Measurements from ENCODE around the gene ZNF384. TPM values are rescaled to one million over a fixed set of nuclear protein-coding genes. Genes with fewer than 3 reads are reported as not detected.
"Not testable (repeated sequence)": the region's sequence is repeated elsewhere in the genome, so short reads cannot be mapped to it uniquely, and the experiment has no call there.

The ZNF384 gene
- 14.7 and 18.9 TPM in 2 replicates for total RNA-seq (2014; rRNA removed; shearing (Covaris generic))
- polyA plus RNA-seq (2014; cell fraction: nucleus; rRNA removed) = 31.2 and 37.6 TPM in 2 replicates

GRCh38 chr12:6688999-6689882 is at the start of gene ZNF384:
TSS of gene ZNF384 (minus strand) at chr12:6689375. CDS start at chr12:6679520, 9,855 bp downstream.
- DNase-seq (ENCODE audit: extremely low read depth, low read depth) = peak; percentile 96

- DNase-seq (ENCODE audit: extremely low read depth, low read depth) = no peak
These were observed 47.6 kb upstream of the ZNF384 start for GRCh38 chr12:6736754-6737153.

- DNase-seq (ENCODE audit: extremely low read depth, low read depth) = peak; percentile 44
These were observed 46.4 kb upstream of the ZNF384 start for GRCh38 chr12:6735448-6736191.

- no peak for DNase-seq (ENCODE audit: extremely low read depth, low read depth)
These were observed 45.6 kb upstream of the ZNF384 start for GRCh38 chr12:6734506-6735387.

- DNase-seq (ENCODE audit: extremely low read depth, low read depth) = no peak
These were observed 41.0 kb upstream of the ZNF384 start for GRCh38 chr12:6730169-6730568.

- no peak for DNase-seq (ENCODE audit: extremely low read depth, low read depth)
These were observed 40.0 kb upstream of the ZNF384 start for GRCh38 chr12:6729186-6729585.

GRCh38 chr12:6725350-6725749 is 36.2 kb upstream of the ZNF384 start:
- no peak for DNase-seq (ENCODE audit: extremely low read depth, low read depth)

- no peak for DNase-seq (ENCODE audit: extremely low read depth, low read depth)
These were observed 35.2 kb upstream of the ZNF384 start for GRCh38 chr12:6724409-6724797.

GRCh38 chr12:6723607-6724408 is 34.6 kb upstream of the ZNF384 start, which contains the start of gene COPS7A:
TSS of gene COPS7A (plus strand) at chr12:6724046. CDS start at chr12:6724657, 611 bp downstream.
- peak; percentile 92 for DNase-seq (ENCODE audit: extremely low read depth, low read depth)

GRCh38 chr12:6722863-6723262 is 33.7 kb upstream of the ZNF384 start:
- DNase-seq (ENCODE audit: extremely low read depth, low read depth) = no peak

GRCh38 chr12:6716874-6717437 is 27.8 kb upstream of the ZNF384 start:
- no peak for DNase-seq (ENCODE audit: extremely low read depth, low read depth)

- not testable (repeated sequence) for DNase-seq (ENCODE audit: extremely low read depth, low read depth)
These were observed 27.1 kb upstream of the ZNF384 start for GRCh38 chr12:6716031-6716873.

- no peak for DNase-seq (ENCODE audit: extremely low read depth, low read depth)
These were observed 19.8 kb upstream of the ZNF384 start for GRCh38 chr12:6708960-6709394.

- not testable (repeated sequence) for DNase-seq (ENCODE audit: extremely low read depth, low read depth)
These were observed 19.2 kb upstream of the ZNF384 start for GRCh38 chr12:6708351-6708750.

GRCh38 chr12:6703631-6704030 is 14.5 kb upstream of the ZNF384 start:
- no peak for DNase-seq (ENCODE audit: extremely low read depth, low read depth)

GRCh38 chr12:6701078-6701768 is 12.0 kb upstream of the ZNF384 start:
- DNase-seq (ENCODE audit: extremely low read depth, low read depth) = no peak

GRCh38 chr12:6700646-6701051 is 11.5 kb upstream of the ZNF384 start, which contains the start of gene PIANP:
TSS of gene PIANP (minus strand) at chr12:6700815. CDS start at chr12:6698061, 2,754 bp downstream.
- DNase-seq (ENCODE audit: extremely low read depth, low read depth) = no peak
